Adrenal gland (tissue), 12 donors: ENCODE measurements around the gene TRIP12. TPM values are rescaled to one million over a fixed set of nuclear protein-coding genes. Genes with fewer than 3 reads are reported as not detected.

Source experiments
- DNase-seq, 7 donors: peaks; one replicate each; pipeline ENCODE4 v3.0.0-alpha.2; 2019 to 2020
- H3K27ac ChIP-seq, 5 donors: fragments of 200-600 bp; sonication (generic) in 4 of 5; 1 replicate in 3 of 5; 2 replicates in 2 of 5; pipeline versions ENCODE4 v1.5.1 to v1.8.0; 2016 to 2020; ENCODE audit warnings: mild to moderate bottlenecking in 1 of 5
- H3K27me3 ChIP-seq: fragments of 200-600 bp; 2 replicates; pipeline ENCODE4 v1.8.0; 2021
- H3K36me3 ChIP-seq, 2 donors: fragments of 200-600 bp; replicated peaks in 1 of 2; 1 replicate in 1 of 2; 2 replicates in 1 of 2; pipeline versions ENCODE4 v1.5.1 to v1.8.0; 2018 to 2022
- H3K4me1 ChIP-seq, 2 donors: fragments of 200-600 bp; replicated peaks in 1 of 2; 1 replicate in 1 of 2; 2 replicates in 1 of 2; pipeline versions ENCODE4 v1.5.1 to v1.8.0; 2018 to 2021
- H3K4me3 ChIP-seq, 4 donors: fragments of 200-600 bp; sonication (generic) in 3 of 4; one replicate each; pipeline ENCODE4 v1.5.1; 2016 to 2018
- H3K9me3 ChIP-seq, 3 donors: fragments of 200-600 bp; sonication (generic) in 1 of 3; replicated peaks in 1 of 3; 1 replicate in 2 of 3; 2 replicates in 1 of 3; pipeline versions ENCODE4 v1.5.1 to v1.8.0; 2016 to 2021
- POLR2A ChIP-seq, 2 donors: fragments of 450-650 bp; IDR thresholded peaks; one replicate each; pipeline ENCODE4 v1.6.1; 2017; ENCODE audit warnings: antibody characterized with exemption in 2 of 2, mild to moderate bottlenecking in 2 of 2, moderate library complexity in 1 of 2
- WGBS, 4 donors: extraction: QIAGEN DNeasy Blood & Tissue Kit in 2 of 4; methylation state at CpG; one replicate each; pipeline versions ENCODE4 v1.1.5 to v1.1.7; 2013 to 2017; 5-methylcytosine and 5-hydroxymethylcytosine counted together
- intact Hi-C, 2 donors: fragments of 100-400 bp; cut with DNase I; formaldehyde crosslinking; loops; one replicate each; pipeline versions ENCODE4 v1.14.1 to v1.15.0; 2022 to 2023
- polyA plus RNA-seq, 3 donors: library from polyadenylated mRNA; stranded (reverse); fragments of 200-250 nt in 2 of 3; fragments of 350-450 nt in 1 of 3; fragmentation: Illumina TruSeq in 1 of 3; extraction: RNeasy Lipid Tissue Mini Kit (QIAGEN cat#74804) in 1 of 3; gene quantifications; one replicate each; pipeline ENCODE4 v1.2.3, GENCODE V29; 2013 to 2014
- total RNA-seq, 9 donors: library from RNA; depleted of rRNA in 4 of 9; stranded (reverse); fragments of >200 nt in 4 of 9; fragments of 120-200 nt in 1 of 9; fragmentation: NEBNext Ultra II Directional in 1 of 9; extraction: Animal tissue kit (Norgen Biotek cat#: 25700) in 1 of 9; gene quantifications; one replicate each; pipeline versions ENCODE4 v1.1.0 to v1.2.4, GENCODE V29; 2013 to 2023
- TF ChIP-seq, protein P1 (sequence below), 6 experiments: fragments of 450-650 bp in 4 of 6; fragments of 200-600 bp in 2 of 6; sonication (generic) in 1 of 6; IDR thresholded peaks; 1 replicate in 5 of 6; 2 replicates in 1 of 6; pipeline versions ENCODE4 v1.5.1 to v1.8.0; 2016 to 2021; ENCODE audit warnings: antibody characterized with exemption in 6 of 6, mild to moderate bottlenecking in 2 of 6, moderate library complexity in 1 of 6
- donor health status: healthy with polysubstance abuse.
- donor health status: Bipolar disorder and iron deficiency.
- donor health status: DM: yes; HTN: yes; CAD: no.
- donor health status: DM: no; HTN: no; CAD: no.
- donor health status: DM: no; HTN: no; CAD: no.
- donor health status: DM: yes; HTN: yes; CAD: no.

Gene TRIP12
- total and polyA plus RNA-seq, 12 donors: 15.5 to 242 (median 146) TPM

DNA sequence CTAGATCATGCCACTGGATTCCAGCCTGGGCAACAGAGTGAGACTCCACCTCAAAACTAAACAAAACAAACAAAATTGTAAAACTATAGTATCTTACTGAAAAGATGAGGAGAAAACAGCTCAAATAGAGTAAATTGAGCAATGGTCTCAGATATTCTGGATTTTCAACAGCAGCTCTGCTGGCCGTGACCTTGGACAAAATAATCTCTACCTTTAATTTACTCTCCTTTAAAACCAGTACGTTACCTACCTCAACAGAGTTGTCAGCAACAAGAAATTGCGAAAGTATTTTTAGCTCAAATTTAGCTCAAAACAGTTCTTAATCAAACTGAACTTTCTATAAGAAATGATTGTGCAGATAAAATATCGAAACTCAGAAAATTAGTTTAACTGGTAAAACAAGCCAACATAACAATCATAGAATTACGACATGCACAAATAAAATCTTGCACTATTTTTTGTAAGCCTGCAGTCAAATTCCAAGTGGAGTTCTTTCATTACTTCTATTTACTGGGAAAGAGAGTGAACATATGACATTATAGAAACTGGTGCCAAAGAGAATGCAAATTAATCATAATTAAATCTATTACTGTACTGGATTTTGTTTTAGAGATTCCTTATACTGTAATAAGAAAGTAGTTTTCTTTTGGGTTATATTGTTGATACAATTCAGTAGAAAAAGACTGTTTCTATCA is 40.8 kb downstream of the TRIP12 start:
- Histone ChIP-seq H3K27ac (no peak overlapping the region), H3K36me3 (peaks cover 0 to 35% of the 10 kb centered on the region in 2 donors), H3K27me3 (no peaks in the 10 kb centered on the region), H3K4me1 (peaks cover 0 to 4% of the 10 kb centered on the region in 2 donors), H3K4me3 (no peak overlapping the region), H3K9me3 (no peaks in the 10 kb centered on the region)
- 50 to 77% (median 63%) methylated on average over 5 of the region's 5 CpGs for WGBS, 4 donors
- intact Hi-C loops: no loop called here
- TF ChIP-seq, protein P1, sequence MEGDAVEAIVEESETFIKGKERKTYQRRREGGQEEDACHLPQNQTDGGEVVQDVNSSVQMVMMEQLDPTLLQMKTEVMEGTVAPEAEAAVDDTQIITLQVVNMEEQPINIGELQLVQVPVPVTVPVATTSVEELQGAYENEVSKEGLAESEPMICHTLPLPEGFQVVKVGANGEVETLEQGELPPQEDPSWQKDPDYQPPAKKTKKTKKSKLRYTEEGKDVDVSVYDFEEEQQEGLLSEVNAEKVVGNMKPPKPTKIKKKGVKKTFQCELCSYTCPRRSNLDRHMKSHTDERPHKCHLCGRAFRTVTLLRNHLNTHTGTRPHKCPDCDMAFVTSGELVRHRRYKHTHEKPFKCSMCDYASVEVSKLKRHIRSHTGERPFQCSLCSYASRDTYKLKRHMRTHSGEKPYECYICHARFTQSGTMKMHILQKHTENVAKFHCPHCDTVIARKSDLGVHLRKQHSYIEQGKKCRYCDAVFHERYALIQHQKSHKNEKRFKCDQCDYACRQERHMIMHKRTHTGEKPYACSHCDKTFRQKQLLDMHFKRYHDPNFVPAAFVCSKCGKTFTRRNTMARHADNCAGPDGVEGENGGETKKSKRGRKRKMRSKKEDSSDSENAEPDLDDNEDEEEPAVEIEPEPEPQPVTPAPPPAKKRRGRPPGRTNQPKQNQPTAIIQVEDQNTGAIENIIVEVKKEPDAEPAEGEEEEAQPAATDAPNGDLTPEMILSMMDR (IDR thresholded peaks at IDR 0.05): no peak
- no peak for DNase-seq

DNA sequence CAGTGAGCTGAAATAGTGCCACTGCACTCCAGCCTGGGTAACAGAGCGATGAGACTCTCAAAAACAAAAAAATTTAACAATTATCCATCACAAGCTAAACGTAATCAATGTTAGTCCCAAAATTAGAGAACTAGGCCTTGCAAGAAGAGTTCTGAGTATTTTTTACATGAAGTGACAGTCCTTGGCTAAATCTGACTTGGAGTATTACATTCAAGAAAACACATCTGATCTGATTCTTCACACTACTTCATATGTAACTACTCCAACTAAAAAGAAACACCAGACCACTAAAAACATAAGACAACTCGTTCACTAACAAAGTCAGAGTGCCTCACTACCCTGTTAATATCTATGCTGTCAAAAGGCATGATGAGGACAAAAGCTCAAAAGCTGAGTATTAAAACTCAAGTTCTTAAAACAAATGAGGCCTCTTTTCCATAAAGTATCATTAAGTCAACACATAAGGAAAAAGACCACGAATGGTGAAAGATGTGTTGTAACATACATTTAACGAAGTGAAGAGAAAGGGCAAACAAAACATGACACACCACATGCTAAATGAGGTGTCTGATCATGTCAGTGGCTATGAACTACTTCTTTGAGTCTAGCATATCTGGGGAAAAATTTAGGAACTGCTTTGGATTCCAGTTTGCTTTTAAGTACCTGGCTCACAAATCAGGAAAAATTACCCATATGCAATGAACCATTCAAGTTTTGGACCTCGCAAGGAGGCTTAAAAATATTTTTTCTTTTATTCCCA is 42.4 kb downstream of the TRIP12 start:
- H3K4me3 ChIP-seq: no peak overlapping the region
- DNase-seq: no peak
- no peaks in the 10 kb centered on the region for H3K9me3 ChIP-seq
- no peak overlapping the region for H3K27ac ChIP-seq
- no peaks in the 10 kb centered on the region for H3K27me3 ChIP-seq
- intact Hi-C loops: no loop called here
- H3K36me3 ChIP-seq: peaks cover 0 to 35% of the 10 kb centered on the region in 2 donors
- TF ChIP-seq POLR2A (IDR thresholded peaks at IDR 0.05): no peak
- TF ChIP-seq, protein P1 (IDR thresholded peaks at IDR 0.05): no peak
- 89 to 95% (median 92%) methylated on average over 6 of the region's 6 CpGs for WGBS, 4 donors
- peaks cover 0 to 4% of the 10 kb centered on the region in 2 donors for H3K4me1 ChIP-seq

DNA sequence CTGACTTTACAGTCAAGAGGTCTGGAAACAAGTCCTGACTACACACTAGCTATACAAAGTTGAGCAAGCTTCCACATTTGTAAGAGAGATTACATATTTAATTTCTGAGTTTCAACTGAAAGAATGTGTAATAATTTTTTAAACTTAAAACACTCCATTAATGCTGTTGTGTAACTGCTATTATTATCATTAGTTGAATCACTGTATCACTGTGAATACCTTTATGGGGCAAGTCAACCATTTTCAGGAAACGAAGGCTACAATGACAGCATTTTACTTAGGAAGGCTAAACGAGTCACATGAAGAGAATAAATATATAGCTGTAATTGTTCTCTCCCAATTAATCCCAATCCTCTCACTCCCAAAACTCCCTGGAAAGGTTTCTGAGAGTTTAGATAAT is 46.3 kb downstream of the TRIP12 start:
- intact Hi-C loops: no loop called here
- no peaks in the 10 kb centered on the region for H3K9me3 ChIP-seq
- TF ChIP-seq POLR2A (IDR thresholded peaks at IDR 0.05): no peak
- TF ChIP-seq, protein P1 (IDR thresholded peaks at IDR 0.05): no peak
- no peak overlapping the region for H3K4me3 ChIP-seq
- H3K36me3 ChIP-seq: peaks cover 0 to 33% of the 10 kb centered on the region in 2 donors
- H3K27ac ChIP-seq: no peak overlapping the region
- H3K4me1 ChIP-seq: peaks cover 9 to 17% of the 10 kb centered on the region in 2 donors
- no peaks in the 10 kb centered on the region for H3K27me3 ChIP-seq
- WGBS, 4 donors: 85 to 94% (median 88%) methylated on average over 2 of the region's 2 CpGs
- DNase-seq: no peak

DNA sequence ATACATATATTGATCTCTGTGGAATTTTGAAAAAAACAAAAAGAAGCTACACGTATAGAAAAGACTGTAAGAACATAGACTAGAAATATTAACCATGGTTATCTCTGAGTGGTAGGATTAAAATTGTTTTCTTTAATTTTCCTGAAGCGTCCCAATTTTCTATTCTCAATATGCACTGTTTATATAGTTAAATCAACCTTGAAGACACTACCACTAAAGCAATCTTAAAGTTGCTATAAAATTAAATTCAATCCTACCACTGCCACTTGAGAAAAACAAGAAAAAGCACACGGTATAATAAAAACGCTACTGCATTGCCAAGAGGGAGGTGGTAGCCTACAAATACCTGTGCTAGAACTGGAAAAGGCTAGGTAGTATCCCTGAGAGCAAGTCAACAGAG is 47.2 kb downstream of the TRIP12 start:
- no peak overlapping the region for H3K4me3 ChIP-seq
- H3K36me3 ChIP-seq: peaks cover 0 to 25% of the 10 kb centered on the region in 2 donors
- H3K4me1 ChIP-seq: peaks cover 9 to 17% of the 10 kb centered on the region in 2 donors
- H3K27ac ChIP-seq: no peak overlapping the region
- no peaks in the 10 kb centered on the region for H3K27me3 ChIP-seq
- 84 to 91% (median 88%) methylated on average over 4 of the region's 4 CpGs for WGBS, 4 donors
- H3K9me3 ChIP-seq: no peaks in the 10 kb centered on the region
- intact Hi-C loops: no loop called here
- TF ChIP-seq, protein P1 (IDR thresholded peaks at IDR 0.05): no peak
- TF ChIP-seq POLR2A (IDR thresholded peaks at IDR 0.05): no peak
- no peak for DNase-seq
